HG03103 (cell line): Measurements from ENCODE around the gene LTN1.

Experiments
- ATAC-seq: cut with Tn5 transposase; IDR thresholded peaks from one replicate; pipeline ENCODE4 v1.9.1; 2021; ENCODE audit warnings: low read depth; ENCODE audit not compliant: unreplicated experiment

Gene LTN1

DNA sequence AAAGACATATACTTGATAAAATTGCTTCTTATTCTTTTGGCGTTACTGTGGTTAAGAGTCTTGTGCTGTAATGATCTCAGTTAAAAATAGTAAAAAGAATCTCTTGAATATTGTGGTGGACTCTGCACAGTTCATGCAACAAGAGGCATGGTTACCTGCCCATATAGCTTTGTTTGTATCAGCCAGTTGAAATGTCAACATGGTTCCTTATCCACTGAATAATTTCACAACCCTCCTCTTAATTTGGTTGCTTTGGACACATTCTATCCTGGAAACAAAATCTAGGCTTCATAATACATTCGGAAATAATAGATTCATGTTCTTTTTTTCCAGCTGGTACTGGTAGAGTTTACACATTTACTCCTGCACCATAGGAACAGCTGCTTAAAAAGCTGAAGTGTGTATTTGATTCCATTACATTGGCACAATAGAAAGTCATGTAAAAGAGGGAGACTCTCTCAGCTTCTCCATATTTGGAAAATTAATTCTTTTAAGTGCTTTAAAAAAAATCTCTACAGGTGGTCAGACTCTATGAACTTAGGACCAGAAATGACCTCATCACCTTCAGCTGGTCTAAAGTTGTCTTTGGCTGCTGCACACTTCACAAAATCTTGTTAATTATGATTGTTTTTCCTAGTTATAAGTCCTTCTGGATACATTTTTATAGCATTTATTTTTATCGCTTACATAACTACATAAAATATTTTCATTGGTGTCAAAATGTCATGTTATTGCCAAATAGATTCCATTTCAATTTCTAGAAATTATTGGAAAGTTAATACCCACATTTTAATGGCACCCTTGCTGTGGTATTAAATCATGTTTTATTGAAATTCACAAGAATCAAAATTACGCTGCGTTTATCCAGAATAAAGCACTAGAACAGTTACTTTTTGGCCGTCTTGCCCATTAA, 100.2 kb downstream of the LTN1 start:
- no peak for ATAC-seq

DNA sequence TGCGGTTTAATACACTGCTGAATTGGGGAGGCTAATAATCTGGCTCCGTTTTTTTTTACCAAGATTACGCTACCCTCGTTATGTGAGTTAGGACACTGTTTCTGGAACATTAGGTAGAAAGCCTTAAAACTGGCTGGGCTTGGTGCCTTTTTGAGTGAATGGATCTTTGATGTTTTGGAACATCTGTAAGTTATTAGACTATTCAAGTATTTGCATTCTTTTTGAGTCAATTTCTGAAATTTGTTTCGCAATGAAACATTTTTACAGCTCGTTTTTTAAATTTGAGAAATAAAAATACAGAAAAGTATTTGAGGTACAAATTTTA, 106.9 kb downstream of the LTN1 start:
- no peak for ATAC-seq

DNA sequence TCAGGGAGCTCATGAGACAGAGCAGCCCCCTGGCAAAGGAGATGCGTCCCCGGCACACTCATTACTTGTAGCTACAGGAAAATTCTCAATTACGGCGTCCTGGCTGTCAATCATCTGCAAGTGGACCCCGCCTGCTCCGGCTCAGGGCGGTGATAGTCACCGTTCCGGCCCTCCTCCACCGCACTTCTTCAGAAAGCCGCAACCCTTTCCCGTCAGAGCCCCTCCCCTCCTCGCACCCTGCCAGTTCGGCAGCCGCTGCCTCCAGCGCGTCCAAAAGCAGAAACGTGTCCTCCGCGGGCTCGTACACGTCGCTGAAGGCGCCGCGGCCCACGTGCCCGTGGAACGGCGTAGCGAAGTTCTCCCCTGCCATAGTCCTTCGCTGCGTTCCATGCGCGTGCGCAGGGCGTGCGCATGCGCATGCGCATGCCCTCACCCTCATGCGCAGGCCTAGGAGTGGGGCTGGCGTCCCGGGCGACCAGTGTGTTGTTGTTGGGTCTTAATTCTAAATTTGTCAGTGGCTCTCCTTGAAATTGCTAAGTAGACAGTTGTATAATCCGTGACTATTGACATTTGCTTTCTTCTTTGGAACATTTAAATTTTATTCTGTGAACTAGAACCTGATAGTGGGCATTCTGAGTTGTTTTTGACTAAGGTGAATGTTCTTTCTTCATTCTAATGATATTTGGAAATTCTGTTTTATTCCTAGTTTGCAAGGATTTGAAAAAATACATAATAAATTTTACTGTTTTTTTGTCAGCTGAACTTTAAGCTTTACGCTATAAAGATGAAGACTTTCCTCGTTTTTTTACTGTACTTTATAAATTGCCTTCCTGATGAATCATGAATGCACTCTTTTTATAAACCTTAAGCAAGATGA, 107.5 kb downstream of the LTN1 start:
- ATAC-seq = peak; percentile 93

DNA sequence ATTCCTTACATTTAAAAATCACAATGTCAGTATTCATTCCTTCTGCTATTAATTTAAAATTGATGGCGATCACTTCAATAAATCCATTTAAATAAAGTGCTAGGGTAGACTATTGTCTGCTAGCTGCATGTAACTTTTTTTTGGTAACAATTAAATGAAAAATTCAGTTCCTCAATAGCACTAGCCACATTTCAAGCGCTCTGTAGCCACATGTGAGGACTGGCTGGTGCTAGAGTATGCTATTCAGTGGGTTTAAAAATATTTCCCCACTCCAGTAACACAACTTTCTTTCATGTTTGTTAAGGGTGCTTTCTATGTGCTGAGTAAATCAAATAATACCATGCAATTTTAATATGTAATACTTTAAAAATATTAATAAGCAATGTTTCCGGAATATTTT, 108.2 kb downstream of the LTN1 start:
- peak; percentile 26 for ATAC-seq

DNA sequence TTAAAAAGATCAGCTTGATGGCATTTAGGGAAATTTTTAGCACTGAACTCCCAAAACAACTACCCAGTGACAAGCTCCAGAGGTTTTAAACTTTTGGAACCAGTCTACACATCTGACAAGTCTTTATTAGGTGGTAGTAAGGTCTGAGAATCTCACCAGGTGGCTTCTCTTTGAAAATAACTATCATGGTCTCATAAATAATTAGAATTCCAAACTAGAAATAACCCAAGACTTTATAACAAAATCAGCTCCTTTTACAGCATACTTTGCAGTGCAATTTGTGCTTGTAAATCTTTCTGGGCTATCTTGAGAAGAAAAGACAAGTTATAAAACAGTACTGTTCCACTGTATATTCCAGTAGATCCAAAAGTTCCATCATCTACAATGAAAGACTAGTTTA, 108.7 kb downstream of the LTN1 start:
- ATAC-seq = no peak

DNA sequence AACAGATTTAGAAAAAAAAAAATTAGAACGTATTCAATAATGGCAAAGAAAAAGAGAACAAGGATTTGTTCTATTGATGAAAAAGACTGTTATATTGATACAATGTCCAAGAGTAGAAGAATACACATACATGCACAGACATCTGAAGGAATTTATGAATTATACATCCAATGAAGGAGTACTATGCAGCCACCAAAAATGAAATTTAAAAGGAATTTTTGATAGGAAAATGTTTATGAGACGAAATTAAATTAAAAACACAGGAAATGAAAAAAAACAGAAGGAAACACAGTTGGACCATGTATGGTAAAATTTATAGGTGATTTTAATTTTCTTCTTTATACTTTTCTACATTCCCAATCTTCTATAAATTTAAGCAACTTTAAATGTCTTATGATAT, 110.3 kb downstream of the LTN1 start:
- ATAC-seq = no peak
